Memory B cell (primary cell): Measurements from ENCODE around the gene PACSIN2.

Source experiments
- ATAC-seq: fragments of 150-1000 bp; cut with Tn5 transposase; 2 replicates; pipeline ENCODE4 v1.10.0; 2021; ENCODE audit warnings: low read depth, mild to moderate bottlenecking, moderate library complexity
- DNase-seq, 2 donors: peaks; one replicate each; pipeline ENCODE4 v3.0.0; 2022; ENCODE audit warnings: low spot score in 2 of 2
- H3K27ac Mint-ChIP-seq: one replicate; pipeline ENCODE4 v1.8.0; 2022; ENCODE audit warnings: mild to moderate bottlenecking, moderate library complexity, mixed read lengths
- H3K27me3 Mint-ChIP-seq: one replicate; pipeline ENCODE4 v1.8.0; 2022; ENCODE audit warnings: mixed read lengths
- H3K36me3 Mint-ChIP-seq: one replicate; pipeline ENCODE4 v1.8.0; 2022; ENCODE audit warnings: mild to moderate bottlenecking, mixed read lengths
- H3K4me1 Mint-ChIP-seq: one replicate; pipeline ENCODE4 v1.8.0; 2022; ENCODE audit warnings: mixed read lengths
- H3K4me3 Mint-ChIP-seq: one replicate; pipeline ENCODE4 v1.8.0; 2022; ENCODE audit warnings: mild to moderate bottlenecking, moderate library complexity, mixed read lengths
- H3K9me3 Mint-ChIP-seq: one replicate; pipeline ENCODE4 v1.8.0; 2022; ENCODE audit warnings: mixed read lengths

PACSIN2 gene

DNA sequence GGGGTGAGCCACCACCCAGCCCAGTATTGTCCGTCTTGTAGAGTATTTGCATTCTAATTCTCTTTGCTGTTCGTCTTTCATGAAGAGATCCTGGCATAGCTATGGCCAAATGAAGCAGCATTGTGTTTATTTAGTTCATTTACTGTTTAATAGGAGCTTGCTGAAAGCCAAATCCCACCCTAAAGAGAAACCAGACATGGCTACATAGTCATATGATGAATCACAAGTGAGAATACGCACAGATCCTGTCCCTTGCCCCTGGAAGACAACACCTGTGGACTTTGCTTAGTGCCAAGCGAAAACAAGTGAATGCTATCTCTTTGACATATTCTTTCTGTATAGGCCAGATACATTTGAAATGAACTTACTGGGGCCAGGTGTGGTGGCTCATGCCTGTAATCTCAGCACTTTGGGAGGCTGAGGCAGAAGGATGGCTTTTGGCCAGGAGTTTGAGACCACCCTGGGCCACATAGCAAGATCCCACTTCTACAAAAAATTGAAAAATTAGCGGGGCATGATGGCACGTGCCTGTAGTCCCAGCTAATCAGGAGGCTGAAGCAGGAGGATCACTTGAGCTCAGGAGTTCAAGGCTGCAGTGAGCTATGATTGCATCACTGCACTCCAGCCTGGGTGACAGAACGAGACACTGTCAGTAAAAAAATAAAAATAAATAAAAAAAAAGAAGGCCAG, 152.8 kb downstream of the PACSIN2 start:
- ATAC-seq: no peak
- Mint-ChIP-seq H3K4me1 (peaks cover 13% of the 10 kb centered on the region), H3K4me3 (no peak overlapping the region), H3K27me3 (no peaks in the 10 kb centered on the region), H3K27ac (no peak overlapping the region), H3K36me3 (peaks cover 2% of the 10 kb centered on the region), H3K9me3 (peaks cover 2% of the 10 kb centered on the region)
- no peak for DNase-seq

DNA sequence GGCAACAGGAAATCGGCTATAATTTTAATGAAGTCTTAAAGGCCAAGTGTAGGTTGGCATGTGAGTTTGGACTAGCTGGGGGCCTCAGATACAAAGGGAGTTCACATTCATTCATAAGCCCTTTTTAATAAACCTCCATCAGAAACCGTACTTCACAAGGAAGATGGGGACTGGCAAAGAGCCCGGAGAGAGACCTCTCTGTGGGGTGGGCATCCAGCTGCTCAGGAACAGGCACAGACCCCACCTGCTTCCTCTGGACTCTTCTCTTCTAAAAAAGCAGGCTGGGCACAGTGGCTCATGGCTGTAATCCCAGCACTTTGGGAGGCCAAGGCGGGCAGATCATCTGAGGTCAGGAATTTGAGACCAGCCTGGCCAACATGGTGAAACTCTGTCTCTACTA, 154.0 kb downstream of the PACSIN2 start:
- H3K36me3 Mint-ChIP-seq: peaks cover 2% of the 10 kb centered on the region
- H3K9me3 Mint-ChIP-seq: peaks cover 2% of the 10 kb centered on the region
- ATAC-seq (no peak), DNase-seq (no peak)
- H3K4me1 Mint-ChIP-seq: peaks cover 17% of the 10 kb centered on the region
- no peak overlapping the region for H3K4me3 Mint-ChIP-seq
- peak overlapping the region; percentile 35 for H3K27ac Mint-ChIP-seq
- H3K27me3 Mint-ChIP-seq: no peaks in the 10 kb centered on the region

DNA sequence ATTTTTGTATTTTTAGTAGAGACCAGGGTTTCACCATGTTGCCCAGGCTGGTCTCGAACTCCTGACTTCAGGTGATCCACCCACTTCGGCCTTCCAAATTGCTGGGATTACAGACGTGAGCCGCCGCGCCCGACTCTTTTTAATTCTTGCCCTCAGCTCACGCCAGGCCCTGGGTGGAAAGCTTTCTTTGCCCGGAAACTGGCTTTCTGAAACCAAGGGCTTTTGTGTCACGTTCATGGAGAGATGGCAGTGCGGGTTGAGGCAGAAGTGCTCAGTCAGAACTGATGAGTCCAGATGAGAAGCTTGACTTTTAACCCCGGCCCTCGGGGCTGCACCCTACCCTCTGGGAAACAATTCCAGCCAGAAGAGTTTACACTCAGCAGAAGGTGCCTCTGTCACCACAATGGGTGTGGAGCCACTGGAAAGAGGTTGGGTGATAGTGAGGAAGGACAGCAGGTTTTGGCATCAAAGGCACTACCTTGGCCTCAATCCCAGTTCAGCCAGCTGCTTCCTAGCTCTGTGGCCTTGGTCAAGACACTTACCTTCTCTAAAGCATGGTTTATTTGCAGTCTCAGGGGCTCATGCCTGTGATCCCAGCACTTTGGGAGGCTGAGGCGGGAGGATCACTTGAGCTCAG, 157.0 kb downstream of the PACSIN2 start:
- Mint-ChIP-seq H3K36me3 (no peaks in the 10 kb centered on the region), H3K27me3 (no peaks in the 10 kb centered on the region), H3K4me1 (peaks cover 11% of the 10 kb centered on the region), H3K4me3 (peak overlapping the region; percentile 61), H3K9me3 (no peaks in the 10 kb centered on the region), H3K27ac (no peak overlapping the region)
- ATAC-seq (no peak), DNase-seq (no peak)

DNA sequence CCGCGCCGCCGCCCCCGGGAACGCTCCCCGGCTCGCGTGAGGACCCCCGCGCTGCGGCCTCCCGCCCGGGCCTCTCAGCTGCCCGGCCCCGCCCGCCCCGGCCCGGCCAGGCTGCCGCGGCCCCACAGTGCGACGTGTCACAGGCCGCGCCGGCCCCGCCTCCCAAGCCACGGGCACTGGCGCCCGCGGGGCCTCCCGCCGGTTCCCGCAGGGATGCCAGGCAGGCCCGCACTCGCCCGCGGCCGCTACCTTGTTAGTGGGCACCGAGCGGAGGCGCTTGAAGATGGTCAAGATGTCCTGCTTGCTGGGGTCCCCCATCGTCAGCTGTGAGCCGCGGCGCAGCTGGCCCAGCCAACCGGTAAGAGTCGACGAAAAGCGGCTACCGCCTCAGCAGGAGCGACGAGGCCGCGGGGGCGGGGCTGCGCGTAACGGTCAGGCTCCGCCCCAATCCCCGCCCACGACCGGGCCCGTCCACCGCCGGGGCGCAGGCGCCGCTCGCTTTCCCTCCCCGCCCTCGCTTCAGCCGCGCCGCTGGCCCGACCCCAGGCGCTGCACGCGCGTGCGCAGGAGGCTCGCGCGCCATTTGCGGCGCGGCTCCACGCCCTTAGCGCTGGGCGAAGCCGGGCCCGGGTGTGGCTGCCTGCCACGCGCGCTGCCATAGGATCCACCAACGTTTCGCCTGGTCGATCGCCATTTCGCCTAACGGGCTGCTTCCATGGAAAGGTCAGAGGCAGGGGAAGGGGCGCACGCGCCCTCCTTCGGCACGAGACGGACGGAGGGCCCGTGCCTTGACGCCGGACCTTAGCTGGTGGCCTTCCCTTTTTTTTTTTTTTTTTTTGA, 157.9 kb downstream of the PACSIN2 start, which contains the start of gene ARFGAP3:
Gene ARFGAP3, minus strand, starts transcription at position 409 of the 840 bp plus-strand sequence. Its CDS starts 91 bp downstream, at position 318.
- peak within 1 kb of the TSS; percentile 78 for H3K27ac Mint-ChIP-seq
- no peaks in the 10 kb centered on the region for H3K36me3 Mint-ChIP-seq
- H3K9me3 Mint-ChIP-seq: no peaks in the 10 kb centered on the region
- H3K27me3 Mint-ChIP-seq: no peaks in the 10 kb centered on the region
- H3K4me1 Mint-ChIP-seq: peaks cover 11% of the 10 kb centered on the region
- H3K4me3 Mint-ChIP-seq: peak within 1 kb of the TSS; percentile 87
- DNase-seq (peak; percentile 97 to 98), ATAC-seq (peak; percentile 90)

DNA sequence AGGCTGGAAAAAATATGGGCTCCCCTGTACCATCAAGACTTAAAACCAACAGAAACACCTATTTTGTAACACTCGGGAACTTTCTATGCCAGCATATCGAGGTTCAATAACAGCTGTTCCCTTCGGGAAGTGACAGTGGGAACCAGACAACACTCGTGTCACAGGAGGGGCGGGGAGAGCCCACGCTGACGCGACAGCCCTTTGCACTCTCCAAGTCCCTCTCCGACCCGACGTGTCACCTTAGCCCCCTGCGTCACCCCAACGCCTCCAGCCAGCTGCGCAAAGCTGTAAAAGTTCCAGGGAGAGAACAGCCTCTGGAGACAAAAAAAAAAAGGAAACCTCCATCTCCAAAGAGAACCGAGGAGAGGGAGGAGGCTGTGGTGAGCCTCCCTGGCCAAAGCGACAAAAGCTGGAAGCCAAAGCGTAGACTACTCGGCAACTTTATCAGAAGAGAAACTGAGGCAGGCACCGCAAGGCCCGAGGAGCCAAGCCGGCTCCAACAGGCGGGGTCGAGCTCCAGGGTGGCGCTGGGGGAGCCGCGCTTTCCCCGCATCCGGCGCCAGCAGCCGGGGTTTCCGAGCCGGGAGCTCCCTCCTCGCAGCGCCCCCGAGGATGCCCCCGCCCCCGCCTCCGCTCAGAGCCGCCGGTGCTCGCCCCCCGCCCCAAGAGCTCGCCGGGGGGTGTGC, 158.6 kb downstream of the PACSIN2 start:
- no peaks in the 10 kb centered on the region for H3K36me3 Mint-ChIP-seq
- H3K4me1 Mint-ChIP-seq: peaks cover 11% of the 10 kb centered on the region
- no peaks in the 10 kb centered on the region for H3K9me3 Mint-ChIP-seq
- peak overlapping the region; percentile 86 for H3K4me3 Mint-ChIP-seq
- peak overlapping the region; percentile 78 for H3K27ac Mint-ChIP-seq
- H3K27me3 Mint-ChIP-seq: no peaks in the 10 kb centered on the region
- DNase-seq (peak in 1 of 2 donors; percentile 31), ATAC-seq (peak; percentile 15)

DNA sequence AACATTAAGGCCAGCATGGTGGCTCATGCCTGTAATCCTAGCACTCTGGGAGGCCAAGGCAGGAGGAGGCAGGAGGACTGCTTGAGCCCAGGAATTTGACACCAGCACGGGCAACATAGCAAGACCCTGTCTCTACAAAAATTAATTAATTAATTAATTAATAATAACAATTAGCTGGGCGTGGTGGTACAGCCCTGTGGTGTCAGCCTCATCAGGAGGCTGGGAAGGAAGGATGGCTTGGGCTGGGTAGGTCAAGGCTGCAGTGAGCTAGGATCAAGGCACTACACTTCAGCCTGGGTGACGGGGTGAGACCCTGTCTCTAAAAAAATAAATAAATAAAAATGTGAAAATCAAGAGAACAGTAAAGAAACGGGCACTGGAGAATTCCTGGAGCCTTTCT, 159.2 kb downstream of the PACSIN2 start:
- Mint-ChIP-seq H3K27ac (peak overlapping the region; percentile 78), H3K27me3 (no peaks in the 10 kb centered on the region), H3K4me1 (peaks cover 10% of the 10 kb centered on the region), H3K4me3 (peak overlapping the region; percentile 86), H3K9me3 (no peaks in the 10 kb centered on the region), H3K36me3 (no peaks in the 10 kb centered on the region)
- DNase-seq (no peak), ATAC-seq (no peak)

DNA sequence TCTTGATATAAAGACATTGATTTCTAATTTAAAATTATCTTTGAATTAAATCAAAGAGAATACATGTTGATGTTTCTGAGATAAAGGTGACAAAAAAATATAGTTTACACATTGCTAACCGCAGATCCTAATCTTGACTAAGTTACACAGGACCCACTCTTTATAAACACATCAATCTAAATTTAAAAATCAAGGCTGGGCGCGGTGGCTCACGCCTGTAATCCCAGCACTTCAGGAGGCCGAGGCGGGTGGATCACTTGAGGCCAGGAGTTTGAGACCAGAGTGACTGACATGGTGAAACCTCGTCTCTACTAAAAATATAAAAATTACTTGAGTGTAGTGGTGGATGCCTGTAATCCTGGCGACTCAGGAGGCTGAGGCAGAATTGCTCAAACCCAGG, 159.7 kb downstream of the PACSIN2 start:
- H3K27me3 Mint-ChIP-seq: no peaks in the 10 kb centered on the region
- H3K4me3 Mint-ChIP-seq: peak overlapping the region; percentile 41
- no peak overlapping the region for H3K27ac Mint-ChIP-seq
- DNase-seq (no peak), ATAC-seq (no peak)
- no peaks in the 10 kb centered on the region for H3K9me3 Mint-ChIP-seq
- peaks cover 6% of the 10 kb centered on the region for H3K4me1 Mint-ChIP-seq
- no peaks in the 10 kb centered on the region for H3K36me3 Mint-ChIP-seq

DNA sequence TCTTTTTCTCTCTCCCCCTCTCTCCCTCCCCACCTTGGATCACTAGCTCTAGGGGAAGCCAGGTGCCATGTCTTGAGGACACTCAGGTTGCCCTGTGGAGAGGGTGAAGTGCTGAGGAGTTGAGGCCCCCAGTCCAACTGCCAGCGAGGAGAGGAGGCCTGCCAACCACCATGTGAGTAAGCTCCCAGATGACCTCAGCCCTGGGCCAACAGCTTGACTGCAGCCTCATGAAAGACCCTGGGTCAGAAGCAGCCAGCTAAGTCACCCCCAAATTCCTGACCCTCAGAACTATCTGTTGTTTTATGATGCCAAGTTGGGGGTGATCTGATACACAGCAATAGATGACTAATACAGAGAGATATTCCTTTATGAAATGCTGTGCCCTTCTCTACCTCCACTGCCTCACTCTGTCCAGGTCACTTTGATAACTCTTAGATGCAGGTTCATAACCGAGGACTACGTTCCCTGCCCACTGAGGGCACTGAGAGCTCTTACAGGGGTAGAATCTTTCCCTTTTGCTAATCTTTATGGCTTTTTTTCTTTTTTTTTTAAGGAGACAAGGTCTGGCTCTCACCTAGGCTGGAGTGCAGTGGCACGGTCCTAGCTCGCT, 165.9 kb downstream of the PACSIN2 start:
- ATAC-seq (no peak), DNase-seq (no peak)
- H3K36me3 Mint-ChIP-seq: peaks cover 13% of the 10 kb centered on the region
- no peaks in the 10 kb centered on the region for H3K27me3 Mint-ChIP-seq
- H3K9me3 Mint-ChIP-seq: no peaks in the 10 kb centered on the region
- peaks cover 4% of the 10 kb centered on the region for H3K4me1 Mint-ChIP-seq
- H3K4me3 Mint-ChIP-seq: no peak overlapping the region
- no peak overlapping the region for H3K27ac Mint-ChIP-seq

DNA sequence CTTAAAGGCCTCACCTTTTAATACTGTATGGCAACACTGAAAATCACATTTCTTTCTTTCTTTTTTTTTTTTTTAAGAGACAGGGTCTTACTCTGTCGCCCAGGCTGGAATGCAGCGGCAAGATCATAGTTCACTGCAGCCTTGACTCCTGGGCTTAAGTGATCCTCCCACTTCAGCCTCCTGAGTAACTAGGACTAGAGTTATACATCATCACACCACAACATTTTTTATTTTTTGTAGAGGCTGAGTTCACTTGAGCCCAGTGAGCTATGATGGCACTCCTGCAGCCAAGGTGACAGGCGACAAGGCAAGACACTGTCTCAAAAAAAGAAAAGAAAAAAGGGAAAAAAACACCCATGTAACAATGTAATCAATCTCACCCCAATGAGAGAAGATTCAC, 167.8 kb downstream of the PACSIN2 start:
- Mint-ChIP-seq H3K9me3 (no peaks in the 10 kb centered on the region), H3K27ac (no peak overlapping the region), H3K36me3 (peaks cover 20% of the 10 kb centered on the region), H3K27me3 (no peaks in the 10 kb centered on the region), H3K4me1 (peaks cover 7% of the 10 kb centered on the region), H3K4me3 (no peak overlapping the region)
- DNase-seq: no peak
- ATAC-seq: no peak

DNA sequence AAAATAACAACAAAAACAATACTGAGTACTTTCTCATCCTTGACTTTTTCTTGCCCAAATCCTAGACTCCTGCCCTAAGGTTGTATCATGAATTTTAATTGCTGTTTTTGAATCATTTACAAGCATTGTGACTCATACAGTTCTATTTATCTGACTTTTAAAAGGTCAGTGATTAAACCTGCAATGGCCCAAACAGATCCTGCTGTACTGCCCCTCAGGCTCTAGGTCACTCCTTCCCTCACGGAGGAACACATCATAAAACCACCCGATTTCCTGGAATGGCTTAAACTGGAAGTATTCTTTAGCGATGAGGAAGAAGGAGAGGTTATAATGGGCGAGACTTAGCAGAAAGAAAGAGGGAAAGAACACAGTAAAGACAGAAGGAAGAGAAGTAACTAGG, 170.2 kb downstream of the PACSIN2 start:
- H3K4me1 Mint-ChIP-seq: peaks cover 12% of the 10 kb centered on the region
- no peaks in the 10 kb centered on the region for H3K27me3 Mint-ChIP-seq
- no peak overlapping the region for H3K4me3 Mint-ChIP-seq
- ATAC-seq (no peak), DNase-seq (no peak)
- no peak overlapping the region for H3K27ac Mint-ChIP-seq
- H3K9me3 Mint-ChIP-seq: no peaks in the 10 kb centered on the region
- H3K36me3 Mint-ChIP-seq: peaks cover 26% of the 10 kb centered on the region

DNA sequence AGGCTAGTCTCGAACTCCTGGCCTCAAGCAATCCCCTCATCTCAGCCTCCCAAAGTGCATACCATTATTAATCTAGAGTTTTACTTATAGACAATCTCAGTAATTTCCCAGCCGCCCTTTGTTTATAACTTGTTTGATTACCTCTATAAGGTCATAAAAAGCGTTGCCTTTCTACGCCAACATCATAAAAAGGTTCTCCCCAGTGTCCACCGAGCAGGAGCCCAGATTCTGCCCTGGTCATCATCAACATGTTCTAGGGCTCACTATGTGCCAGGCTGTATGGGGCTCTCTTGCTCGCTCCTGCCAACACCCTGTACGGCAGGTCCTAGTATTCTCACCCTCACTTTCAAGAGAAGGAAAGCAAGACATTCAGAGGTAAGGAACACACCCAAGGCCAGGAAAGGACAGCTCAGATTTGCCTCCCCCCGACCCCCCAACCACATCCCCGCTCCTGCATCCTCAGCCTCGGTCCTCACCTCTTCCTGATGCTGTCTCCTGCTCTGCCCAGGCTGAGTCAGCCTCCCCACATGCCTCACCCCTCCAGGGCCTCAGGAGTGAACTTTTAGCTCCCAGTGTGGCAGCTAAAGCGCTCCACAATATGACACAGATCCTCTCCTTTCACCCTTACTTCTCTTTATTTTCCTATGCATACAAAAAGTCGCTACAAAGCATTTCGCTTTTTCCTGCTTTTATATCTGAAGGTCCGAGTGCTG, 172.1 kb downstream of the PACSIN2 start:
- H3K27ac Mint-ChIP-seq: peak overlapping the region; percentile 21
- H3K4me3 Mint-ChIP-seq: no peak overlapping the region
- no peak for DNase-seq
- H3K36me3 Mint-ChIP-seq: peaks cover 26% of the 10 kb centered on the region
- peaks cover 12% of the 10 kb centered on the region for H3K4me1 Mint-ChIP-seq
- ATAC-seq: no peak
- no peaks in the 10 kb centered on the region for H3K27me3 Mint-ChIP-seq
- no peaks in the 10 kb centered on the region for H3K9me3 Mint-ChIP-seq

DNA sequence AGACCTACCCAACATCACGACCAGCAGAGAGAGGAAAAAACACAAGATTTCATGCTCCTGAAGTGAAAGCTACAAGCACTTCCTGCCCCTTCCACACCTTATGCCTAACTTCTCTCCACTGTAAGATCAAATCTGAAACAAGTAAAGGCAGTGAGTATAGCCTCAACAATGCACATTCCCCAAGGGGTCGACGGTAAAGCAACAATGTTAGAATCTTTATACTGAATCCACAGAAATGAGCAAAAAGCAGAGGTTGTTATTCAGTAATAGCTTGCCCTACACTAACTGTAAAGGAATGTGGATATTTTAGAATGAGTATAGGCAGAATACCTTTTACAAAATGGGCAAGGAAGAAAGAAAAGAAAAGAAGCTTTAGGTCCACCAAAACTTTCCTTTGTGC, 173.5 kb downstream of the PACSIN2 start:
- Mint-ChIP-seq H3K9me3 (no peaks in the 10 kb centered on the region), H3K36me3 (peaks cover 24% of the 10 kb centered on the region), H3K4me3 (no peak overlapping the region), H3K4me1 (peaks cover 12% of the 10 kb centered on the region), H3K27ac (no peak overlapping the region), H3K27me3 (no peaks in the 10 kb centered on the region)
- DNase-seq: no peak
- no peak for ATAC-seq

DNA sequence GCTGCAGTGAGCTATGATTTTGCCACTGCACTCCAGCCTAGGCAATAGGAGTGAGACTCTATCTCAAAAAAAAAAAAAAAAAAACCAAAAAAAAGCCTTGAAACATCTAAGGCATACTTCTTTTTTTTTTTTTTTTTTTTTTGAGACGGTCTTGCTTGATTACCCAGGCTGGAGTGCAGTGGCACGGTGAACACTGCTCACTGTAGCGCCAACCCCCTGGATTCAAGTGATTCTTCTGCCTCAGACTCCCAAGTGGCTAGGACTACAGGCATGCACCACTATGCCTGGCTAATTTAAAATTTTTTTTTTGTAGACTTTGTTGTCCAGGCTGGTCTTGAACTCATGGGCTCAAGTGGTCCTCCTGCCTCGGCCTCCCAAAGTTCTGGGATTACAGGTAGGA, 177.4 kb downstream of the PACSIN2 start:
- Mint-ChIP-seq H3K4me3 (no peak overlapping the region), H3K9me3 (no peaks in the 10 kb centered on the region), H3K4me1 (peaks cover 5% of the 10 kb centered on the region), H3K27me3 (no peaks in the 10 kb centered on the region), H3K27ac (no peak overlapping the region), H3K36me3 (peaks cover 15% of the 10 kb centered on the region)
- DNase-seq (no peak), ATAC-seq (no peak)
